AG09309 (cell line): ENCODE data around the gene PDZK1.
"Not testable (repeated sequence)": the region's sequence is repeated elsewhere in the genome, so short reads cannot be mapped to it uniquely, and the experiment has no call there.

Experiments
- DNase-seq: peaks from one replicate; pipeline ENCODE4 v3.0.0-alpha.2; 2010; ENCODE audit warnings: low read depth
- H3K4me3 ChIP-seq: 2 replicates; pipeline ENCODE4 v1.5.1; 2011; ENCODE audit warnings: mild to moderate bottlenecking, low read depth, low read length, moderate library complexity; ENCODE audit not compliant: control insufficient read depth

The PDZK1 gene

DNA sequence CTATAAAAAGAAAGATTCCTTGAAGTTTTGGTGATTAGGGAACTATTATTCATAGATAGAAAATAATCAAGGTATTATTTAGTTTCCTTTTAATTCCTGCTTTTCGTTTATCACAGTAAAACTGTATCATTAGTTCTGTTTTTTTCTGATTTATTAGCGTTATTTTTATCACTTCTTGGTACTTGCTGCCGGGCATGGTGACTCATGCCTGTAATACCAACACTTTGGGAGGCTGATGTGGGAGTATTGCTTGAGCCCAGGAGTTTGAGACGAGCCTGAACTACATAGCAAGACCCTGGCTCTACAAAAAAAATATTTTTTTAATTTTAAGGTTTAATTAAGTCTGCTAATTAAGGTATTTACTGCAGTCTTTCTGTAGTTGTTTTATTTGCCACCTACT is 42.2 kb downstream of the PDZK1 start:
- DNase-seq, H3K4me3 ChIP-seq: not testable (repeated sequence)

DNA sequence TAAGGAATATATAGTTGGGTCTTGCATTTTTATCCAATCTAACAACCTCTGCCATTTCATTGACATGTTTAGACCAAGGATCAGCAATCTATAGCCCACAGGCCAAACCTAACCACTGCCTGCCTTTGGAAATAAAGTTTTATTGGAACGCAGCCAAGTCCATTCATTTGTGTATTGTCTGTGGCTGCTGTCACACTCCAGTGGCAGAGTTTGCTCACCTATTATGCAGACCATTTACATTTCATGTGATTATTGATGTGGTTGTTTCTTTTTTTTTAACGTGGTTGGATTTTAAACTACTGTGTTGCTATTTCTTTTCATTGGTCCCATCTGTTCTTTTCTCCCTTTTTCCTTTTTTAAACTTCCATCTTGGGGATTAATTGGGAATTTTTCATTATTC is 44.7 kb downstream of the PDZK1 start:
- not testable (repeated sequence) for DNase-seq, H3K4me3 ChIP-seq

DNA sequence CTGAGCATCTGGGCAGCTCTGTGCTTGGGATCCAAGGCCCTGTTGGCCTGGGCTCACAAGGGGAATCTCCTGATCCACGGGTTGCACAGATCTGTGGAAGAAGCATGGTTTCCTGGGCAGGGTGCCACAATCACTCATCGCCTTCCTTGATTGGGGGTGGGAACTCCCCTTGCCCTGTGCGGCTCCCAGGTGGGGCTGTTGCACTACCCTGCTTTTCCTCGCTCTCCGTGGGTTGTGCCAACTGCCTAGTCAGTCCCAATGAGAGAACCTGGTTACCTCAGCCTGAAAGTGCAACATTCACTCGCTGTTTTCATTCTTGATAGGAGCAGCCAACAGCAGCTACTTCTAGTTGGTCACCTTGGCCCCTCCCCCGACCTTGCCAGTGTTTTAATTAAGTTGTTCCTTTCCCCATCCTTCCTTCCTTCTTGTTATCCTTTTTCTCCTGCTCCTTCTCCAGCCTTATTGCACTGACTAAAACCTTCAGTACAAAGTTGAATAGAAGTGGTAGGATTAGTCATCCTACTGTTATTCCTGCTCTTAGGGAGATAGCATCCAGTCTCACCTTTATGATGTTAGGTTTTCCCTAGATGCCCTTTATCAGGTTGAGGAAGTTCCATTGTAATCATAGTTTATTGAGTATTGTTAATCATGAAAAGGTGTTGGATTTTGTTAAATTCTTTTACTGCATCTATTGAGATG is 50.8 kb downstream of the PDZK1 start:
- not testable (repeated sequence) for H3K4me3 ChIP-seq, DNase-seq

DNA sequence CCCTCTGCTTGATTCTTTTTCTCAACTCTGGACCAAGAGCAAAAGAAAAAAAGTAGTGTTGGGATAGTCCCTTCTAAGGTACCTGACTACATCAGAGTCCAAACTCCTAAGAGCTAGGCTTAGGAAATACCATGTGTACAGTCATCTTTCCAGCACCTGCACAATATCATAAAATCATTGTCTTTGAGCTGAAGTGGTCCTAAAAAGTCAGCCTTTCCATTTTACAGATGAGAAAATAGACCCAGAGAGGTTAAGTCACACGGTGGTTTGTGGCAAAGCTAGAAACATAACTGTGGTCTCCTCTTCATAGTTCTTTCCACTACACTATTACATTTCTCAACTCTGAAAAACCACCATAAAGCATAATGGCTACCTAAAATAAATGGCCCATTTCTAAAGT is 63.2 kb downstream of the PDZK1 start:
- not testable (repeated sequence) for DNase-seq, H3K4me3 ChIP-seq

DNA sequence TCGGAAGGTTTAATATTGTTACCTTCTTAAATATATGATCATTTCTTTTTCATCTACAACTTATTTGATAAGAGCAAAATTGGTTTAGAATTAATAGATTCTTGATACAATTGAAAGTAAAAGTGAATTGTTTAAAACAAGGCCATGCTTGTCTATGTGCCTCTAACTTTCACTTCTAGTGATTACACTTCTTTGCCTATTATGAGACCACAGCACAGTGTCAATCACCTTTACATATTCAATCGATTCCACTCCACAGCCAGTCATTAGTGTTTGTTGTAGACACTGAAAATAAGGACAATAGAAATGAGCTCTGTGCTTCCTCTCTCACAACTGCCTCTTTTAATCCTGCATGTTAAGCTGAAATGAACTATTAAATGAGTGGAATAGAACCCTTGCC is 65.3 kb downstream of the PDZK1 start:
- H3K4me3 ChIP-seq, DNase-seq: not testable (repeated sequence)

DNA sequence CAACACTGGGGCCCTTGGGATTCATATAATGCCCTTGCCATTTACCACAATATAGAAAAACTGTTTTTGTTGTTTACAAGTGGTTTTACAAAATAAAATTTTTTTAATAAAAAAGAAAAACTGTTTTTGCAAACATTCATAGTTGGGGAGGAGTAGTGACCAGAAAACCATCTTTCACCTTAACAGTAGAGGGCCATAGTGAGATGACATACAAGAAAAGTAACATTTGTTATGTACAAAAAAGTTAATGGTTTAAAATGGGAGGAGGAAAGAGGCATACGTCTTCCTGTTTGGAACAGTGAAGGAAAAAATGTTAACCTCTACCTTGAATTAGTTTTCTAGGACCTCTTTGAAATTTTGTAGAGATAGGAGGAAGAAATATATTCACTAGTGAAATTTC is 70.9 kb downstream of the PDZK1 start:
- DNase-seq, H3K4me3 ChIP-seq: not testable (repeated sequence)

DNA sequence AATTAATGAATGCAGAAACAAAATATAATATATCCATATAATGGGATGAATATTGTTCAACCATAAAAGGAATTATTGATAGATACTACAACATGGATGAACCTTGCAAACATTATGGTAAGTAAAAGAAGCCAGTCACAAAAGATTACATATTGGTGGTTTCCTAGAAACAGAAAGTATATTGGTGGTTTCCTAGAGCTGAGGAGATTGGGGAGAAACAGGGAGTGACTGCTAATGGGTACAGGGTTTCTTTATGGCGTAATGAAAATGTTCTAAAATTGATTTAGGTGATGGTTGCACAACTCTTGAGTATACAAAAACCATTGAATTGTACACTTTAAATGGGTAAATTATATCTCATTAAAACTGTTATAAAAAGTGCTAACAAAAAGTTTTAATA is 85.0 kb downstream of the PDZK1 start:
- not testable (repeated sequence) for DNase-seq, H3K4me3 ChIP-seq
